Activated CD4-positive, CD25-positive, alpha-beta regulatory T cell treated with anti-CD3 and anti-CD28 coated beads, Interleukin-2, amount 50 U/mL, for 16 hours (primary cell): ENCODE measurements around the gene BICC1.

Source experiments
- DNase-seq: peaks from one replicate; pipeline ENCODE4 v3.0.0-alpha.2; 2020; ENCODE audit warnings: low read depth, low spot score

The BICC1 gene

DNA sequence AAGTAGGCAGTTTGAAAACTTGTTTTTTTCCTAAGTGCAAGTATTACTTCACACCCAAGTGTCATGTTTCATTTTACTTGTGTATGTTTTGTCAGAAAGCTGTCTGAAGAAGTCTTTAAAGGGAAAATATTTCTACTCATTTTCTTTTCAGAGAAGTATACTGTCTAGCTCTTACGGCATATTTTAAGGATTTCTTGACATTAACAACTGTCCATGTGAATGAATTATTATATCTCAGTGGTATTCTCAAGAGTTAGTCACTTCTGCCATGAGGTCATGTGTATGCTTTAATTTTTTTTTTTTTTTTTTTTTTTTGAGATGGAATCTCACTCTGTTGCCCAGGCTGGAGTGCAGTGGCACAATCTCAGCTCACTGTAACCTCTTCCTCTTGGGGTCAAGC, 229.5 kb downstream of the BICC1 start:
- DNase-seq, result no peak

DNA sequence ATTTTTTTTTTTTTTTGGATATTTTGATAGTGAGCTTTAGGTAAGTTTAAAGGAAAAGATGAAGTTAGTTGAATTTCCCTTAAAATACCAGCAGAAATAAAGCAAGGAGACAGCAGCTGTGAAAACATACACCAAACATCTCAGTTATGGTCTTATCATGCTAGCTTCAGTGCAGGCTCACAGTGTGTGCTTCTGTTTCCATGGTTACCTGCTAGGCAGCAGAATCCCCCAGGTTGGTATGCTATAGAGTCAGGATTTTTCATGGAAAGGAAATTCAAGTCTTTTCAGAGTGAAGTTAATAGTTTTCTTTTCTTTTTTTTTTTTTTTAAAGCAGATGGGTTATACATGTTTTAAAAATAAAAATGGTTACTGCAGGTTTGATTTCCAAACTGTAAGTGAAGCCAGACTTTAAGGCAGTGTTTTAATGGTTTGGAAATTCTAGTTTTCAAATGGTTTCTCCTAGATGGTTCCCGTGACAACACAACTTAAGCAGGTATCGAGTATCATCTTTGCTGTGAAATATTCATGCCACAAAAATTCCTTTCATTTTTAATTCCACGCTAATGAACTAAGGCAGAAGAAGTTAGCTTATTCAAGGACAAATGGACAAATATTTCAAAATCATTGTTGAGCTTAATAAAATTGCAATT, 230.9 kb downstream of the BICC1 start:
- DNase-seq, result no peak

DNA sequence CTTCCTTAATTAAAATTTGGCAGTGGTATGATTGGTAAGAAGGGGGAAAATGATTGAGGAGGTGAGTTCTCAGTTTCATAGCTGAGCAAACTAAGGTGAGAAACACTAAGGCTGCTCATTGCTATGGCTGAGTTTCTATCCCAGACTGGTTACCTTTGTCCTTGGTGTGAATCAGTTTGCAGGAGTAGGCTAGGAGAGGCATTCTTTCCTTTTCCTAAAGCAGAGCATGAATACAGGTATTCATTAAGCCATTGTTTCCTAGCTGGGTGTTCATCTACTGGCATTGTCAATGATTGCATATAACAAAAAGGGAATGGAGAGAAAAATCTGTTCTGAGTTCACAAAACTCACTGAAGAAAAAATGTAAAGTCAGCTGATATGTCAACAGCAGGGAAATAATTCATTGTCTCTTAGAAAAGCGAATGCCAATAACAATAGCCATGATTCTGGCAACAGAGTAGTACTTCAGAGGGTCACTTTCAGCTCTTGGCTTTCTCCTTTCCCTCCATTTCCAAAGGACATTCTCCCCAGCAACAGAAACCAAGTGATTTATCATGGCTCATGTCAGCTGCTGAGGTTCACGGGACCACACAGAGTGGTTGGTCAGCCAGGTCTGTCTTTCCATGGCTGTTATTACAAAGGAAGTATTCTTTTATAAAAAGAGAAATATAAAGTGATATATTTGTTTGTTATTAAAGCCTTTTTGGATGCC, 234.0 kb downstream of the BICC1 start:
- no peak for DNase-seq

DNA sequence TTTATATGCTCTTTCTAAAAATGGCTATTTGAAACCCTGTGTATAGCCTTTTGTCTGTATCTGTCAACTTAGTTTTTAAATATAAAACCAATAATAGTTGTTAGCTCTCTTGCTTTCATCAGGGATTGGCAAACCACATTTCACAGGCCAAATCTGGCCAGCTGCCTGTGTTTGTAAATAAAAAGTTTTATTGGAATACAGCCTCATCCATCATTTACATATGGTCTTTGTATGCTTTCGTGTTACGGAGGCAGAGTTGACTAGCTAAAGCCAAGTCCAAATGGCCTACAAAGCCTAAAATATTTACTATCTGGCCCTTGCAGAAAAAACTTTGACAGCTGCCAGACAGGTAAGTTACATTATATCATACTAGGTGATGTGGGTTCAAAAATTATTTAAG, 235.0 kb downstream of the BICC1 start:
- DNase-seq, result no peak

DNA sequence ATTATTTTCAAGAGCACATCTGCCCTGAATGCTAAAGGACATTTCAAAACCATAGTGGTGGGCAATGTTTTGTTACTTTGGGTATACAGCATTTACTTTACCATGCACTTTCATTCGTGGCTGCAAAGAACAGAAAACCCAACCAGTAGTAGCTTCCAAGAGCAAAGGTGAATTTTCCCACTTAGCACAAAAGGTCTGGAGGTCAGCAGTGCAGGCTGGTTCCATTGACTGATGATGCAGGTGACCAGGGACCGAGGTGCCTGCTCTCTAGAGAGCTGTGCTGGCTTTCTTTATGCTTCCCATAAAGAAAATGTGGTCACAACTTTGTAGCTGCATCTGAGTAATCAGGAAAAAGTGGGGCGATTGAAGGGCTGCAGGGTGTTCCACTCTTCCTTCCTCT, 240.0 kb downstream of the BICC1 start:
- DNase-seq, result no peak

DNA sequence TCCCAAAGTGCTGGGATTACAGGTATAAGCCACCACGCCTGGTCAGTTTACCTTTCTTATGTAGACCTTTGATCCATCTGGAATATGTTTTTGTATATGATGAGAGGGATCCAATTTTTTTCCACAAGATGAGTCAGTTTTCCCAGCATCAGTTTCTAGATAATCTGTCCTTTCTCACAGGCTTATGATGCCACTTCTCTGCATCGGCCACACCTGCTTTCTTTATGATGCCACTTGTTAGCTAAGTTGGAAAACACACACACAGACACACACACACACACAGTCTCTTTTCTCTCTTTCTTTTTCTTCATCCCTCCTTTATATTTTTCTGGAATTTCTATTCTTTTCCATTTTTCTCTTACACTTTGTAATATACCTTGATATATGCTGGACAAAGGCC, 240.8 kb downstream of the BICC1 start:
- DNase-seq, result no peak

DNA sequence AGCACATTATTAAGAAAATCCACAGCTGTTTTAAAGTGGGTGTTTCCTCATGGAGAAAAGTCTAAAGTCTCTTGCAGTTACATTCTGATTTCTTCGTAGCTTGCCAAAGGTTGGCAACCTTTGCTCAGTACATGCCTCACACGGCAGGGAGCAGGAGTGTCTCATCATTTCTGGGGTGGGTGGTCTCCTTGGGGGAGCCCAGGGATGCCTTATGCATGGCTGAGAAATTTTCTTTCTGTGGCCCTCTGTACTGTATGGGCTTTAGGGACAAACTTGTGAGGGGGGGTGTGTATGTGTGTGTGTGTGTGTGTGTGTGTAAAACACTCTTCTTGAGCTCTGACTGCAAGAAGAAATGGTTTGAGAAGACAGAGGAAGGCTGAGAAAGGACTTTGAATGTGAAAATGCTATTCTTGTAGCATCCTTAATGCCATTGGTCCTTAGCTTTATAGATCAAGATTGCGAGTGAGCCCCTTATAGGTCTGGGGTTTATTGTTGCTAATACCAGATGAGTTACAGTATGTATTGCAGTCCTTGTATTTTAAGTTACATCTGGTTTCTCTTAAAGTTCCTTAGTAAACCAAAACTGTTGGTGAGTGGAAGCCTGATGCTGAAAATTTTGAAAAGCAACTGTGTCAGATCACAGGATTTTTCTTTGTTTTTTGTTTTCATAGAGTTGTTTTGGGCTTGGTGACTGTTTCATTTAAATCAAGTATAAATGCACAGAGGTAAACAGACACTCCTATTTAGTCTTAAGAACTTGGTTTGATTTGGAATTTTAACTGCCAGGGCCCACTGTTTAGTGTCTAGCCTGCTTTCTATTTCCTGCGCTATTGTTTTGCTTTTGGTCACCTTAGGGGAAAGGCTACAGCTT, 242.0 kb downstream of the BICC1 start:
- no peak for DNase-seq

DNA sequence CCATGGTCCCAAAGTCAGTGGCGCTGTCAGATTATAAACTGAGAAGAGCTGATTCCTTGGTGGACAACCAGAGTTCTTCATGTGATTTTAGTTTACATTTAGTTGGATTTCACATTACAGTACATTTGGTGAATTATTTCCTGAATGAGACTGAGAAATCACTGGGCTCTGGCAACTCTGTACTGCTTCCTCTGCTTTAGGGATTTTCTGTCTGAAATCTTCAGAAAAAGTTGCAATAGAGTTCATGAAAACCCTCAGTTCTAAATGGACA, 242.6 kb downstream of the BICC1 start:
- DNase-seq, result no peak

DNA sequence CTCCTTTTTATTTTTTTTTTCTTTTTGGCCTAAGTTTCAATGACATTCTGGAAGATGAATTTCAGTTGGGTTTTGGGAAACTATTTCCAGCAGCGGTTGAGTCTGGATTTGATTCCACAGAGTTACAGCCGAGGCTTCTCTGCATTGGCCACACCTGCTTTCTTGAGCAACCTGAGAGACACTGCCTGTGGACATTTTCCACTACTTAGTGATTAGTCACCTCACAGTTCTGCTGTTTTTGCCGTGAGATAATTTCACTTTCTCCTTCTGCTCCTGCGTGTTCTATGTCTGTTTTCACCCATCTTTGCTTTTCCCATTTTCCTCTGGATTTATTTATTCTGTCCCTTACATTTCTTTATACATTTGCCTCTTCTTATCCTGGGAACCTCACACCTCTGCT, 243.0 kb downstream of the BICC1 start:
- DNase-seq, result no peak

DNA sequence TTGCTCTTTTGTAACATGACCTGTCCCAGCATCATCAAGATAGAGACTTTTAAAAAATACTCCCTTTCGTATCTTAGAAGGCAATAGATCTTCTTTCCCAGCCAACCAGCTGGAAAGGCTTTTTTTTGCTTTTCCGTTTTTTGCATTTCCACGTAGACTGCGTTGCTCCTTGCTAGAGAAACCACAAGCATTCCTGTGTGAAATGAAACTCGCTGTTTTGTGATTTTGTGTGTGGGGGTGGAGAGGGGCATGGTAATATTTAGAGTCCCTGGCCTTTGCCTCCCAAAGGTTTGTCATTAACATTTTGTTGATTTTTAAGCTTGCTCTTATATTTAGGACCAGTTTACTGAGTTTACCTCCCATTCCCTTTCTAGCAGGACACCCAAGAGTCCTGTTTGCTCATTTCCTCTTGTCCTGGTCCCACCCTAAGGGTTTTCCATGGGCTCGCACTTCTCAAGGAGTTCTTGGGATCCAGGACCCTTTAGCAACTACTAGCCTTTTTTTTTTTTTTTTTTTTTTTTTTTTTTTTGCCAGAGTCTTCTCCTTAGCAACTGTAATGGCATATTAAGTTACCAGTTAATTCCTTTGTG, 243.6 kb downstream of the BICC1 start:
- no peak for DNase-seq

DNA sequence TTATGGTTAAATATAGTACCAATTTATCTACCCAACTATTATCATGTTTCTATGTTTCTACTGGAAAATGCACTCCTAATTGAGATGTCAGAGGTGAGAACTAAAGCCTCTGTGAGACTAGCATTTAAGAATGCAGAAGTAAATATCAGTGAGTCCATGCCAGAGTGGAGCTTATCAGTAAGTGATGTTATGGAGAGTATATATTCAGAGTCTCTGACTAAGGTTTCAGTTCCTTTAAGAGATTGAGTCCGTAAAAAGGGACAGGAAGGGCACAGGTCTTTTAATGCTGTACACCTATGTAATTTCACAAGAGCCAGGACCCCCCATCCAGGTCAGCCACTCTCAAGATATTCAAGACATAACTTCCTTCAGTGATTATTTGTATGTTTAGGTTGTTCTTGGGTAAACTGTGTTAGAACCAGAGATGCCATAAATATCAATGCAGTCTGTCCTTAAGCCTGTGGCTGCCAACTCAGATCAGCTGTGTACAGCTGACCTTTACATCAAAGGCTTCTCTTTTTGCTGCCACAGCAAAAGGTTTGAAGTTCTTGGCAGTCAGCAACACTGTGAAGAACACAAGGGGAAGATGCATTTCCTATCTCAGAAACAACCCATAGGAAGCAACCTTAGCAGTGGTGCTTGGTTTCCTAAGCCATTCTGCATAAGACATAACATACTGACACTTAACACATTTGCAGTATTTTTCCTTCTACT, 244.8 kb downstream of the BICC1 start:
- no peak for DNase-seq

DNA sequence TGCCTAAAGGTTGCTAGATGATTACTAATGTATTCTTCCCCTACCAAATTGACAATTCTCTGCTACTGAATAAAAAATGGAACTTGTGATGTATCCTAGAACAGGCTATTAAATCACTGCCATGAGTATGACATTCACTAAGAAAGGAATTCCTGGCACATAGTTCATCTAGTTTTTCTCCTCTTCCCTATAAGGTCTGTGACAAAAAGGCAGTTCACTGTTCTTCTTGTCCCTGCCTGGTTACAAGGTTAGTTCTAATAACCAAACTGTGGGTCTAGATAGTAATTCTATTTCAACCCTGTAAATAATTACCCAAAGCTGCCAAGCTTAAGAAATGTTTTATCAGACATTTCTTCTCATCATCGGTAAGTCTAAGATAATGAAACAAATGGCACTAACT, 245.6 kb downstream of the BICC1 start:
- DNase-seq, result no peak

DNA sequence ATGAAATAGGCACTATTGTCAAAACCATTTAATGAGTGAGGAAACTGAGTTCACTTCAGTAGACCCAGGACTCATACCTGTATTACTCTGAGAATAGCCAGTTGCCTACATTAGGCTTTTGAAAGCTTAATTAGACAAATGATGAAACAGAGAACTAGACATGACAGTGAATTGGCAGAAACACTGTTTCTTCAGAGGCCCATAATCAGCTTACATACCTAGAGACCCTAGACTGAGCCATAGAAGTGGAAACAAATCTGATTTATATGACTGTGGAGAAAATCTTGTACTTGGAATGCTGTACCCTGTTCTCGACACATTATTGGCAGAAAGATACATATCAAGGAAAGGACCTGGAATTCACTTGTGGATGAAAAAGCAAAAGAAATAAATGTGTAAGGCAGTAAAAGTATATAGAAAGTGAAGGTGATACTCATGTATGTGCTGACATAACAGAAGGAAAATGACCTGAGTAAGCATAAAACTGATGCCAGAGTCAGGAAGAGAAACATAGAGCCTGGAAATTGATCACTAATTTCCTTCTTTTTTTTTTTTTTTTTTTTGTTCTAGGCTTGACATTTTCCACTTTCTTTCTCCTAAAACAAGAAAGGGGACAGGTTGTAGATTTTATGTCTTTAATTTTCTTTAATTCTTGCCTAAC, 251.5 kb downstream of the BICC1 start:
- no peak for DNase-seq

DNA sequence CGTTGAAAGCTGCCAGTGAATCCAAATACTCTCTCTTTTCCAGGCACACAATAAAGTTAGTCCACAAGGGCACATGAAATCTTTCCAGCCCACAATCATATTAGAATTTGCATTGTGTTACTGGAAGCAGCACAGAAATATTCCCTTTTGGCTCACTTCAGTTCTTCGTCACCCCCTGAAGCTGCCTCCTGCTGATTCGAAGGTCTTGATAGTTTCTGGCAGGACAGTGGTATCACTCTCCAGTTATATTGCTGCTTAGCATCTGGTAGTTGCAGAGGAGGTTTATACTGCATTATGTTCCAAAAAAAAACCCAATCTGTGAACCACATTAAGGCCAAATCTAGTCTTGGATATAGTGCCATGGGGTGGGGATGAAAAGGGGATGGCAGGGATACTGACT, 253.2 kb downstream of the BICC1 start:
- DNase-seq, result no peak

DNA sequence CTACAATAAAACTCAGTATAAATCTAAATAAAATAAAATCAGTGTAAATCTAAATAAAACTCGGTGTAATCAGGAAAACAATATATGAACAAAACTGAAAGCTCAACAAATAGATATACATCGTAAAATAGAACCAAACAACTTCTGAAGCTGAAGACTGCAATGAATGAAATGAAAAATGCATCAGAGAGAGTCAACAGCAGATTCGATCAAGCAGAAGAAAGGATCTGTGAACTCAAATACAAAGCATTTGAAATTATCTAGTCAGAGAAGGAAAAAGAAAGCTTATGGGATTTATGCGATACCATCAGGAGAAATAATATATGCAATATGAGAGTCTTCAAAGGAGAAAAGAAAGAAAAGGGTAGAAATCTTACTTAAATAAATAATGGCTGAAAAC, 255.0 kb downstream of the BICC1 start:
- DNase-seq, result no peak

DNA sequence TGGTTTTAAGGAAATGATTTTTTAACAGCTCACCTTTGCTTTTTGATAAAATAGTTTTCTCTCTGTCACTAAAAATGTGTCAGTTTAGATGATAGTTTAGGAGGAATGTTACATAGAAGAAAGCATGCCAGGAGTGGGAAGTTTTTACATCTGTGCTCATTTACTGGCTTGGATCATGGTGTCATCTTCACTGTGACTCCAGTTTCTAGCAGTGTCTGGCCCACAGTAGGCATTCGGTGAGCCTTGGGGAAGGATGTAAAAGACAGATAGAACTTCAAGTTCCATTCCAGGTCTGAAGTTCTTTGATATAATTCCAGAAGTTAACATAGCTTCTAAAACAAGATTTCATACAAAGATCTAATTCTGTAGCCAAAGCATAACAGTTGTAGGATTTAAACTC, 259.2 kb downstream of the BICC1 start:
- no peak for DNase-seq

DNA sequence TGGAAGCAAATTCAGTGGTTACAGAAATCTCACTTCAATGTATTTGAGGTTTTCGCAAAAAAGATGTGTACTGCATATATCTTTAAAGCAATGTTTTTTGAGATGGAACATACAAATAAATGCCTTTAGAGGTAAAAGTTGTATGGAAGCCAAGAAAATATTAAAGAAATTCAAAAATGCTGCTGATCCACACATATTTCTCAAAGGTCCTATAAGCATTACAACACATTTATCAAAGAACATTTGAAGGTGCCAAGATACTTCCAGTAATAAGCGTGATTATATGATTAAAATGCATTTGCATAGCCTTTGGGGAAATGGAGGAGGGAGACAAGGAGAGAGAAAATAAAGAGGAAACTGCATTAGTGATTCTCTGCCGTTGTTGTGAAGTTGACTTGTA, 260.1 kb downstream of the BICC1 start:
- no peak for DNase-seq

DNA sequence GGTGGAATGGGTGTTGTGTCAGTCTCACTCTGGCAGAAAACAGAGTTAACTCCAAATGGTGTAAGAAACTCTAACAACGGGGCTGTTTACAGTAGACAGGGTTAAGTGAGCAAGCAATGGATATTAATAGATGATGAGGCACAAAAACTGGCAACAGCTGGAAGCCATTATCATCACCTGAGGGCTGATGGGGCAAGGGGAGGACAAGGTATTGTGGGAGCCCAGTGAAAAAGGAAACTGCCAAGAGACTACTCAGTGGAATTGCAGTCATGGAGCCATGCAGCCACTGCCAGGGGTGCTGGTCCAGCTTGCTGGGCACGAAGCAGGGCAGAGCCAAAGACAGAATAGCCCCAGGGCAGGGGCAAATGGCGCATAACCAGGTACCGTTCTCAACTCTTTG, 260.7 kb downstream of the BICC1 start:
- no peak for DNase-seq

DNA sequence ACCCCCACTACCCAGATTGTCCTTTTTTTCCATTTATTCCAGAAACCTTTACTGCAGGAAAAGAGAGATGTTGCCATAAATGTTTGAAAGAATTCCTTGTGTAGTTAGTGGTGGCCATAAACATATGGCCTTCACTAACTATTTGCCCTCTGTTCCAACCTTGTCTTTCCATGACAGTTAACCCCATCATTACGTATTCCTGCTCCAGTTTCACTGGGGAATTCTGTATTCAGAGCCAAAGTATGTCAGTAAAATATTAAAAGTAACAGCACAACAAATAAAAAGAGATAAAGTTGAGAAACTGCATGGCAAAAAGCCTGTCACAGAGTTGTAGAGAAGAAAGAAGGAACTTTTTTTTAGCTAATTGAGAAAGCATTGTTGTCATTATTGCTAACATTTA, 261.3 kb downstream of the BICC1 start:
- DNase-seq, result no peak

DNA sequence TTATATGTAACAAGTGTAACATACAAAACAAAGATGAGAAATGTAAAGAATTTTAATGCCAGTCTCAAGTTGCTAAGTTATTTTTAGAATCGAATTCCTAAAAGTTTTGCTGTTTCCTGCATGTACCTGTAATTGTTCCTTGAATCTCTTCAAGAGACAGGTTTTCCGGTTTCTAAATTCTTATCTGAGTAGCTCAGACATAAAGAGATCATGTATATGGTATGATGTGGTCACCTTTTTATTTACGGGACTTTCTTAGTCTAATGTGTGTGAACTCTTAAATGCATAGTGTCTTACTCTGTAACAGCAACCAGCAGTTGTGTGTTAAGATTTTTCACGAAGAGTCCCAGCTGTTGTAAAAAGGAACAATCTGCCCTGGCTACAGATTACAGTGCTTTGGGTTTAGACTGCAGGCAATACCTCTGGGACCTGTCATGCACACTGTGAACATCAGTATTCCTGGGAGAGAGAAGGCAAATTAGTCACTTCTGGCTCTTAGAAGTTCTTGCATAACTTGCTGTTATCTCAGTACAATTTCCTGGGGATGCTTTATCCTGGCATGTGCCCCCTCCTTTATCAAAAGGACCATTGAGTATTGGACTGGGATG, 263.4 kb downstream of the BICC1 start:
- no peak for DNase-seq
